Panc1 (cell line): ENCODE results near the gene ZNF175. TPM values are rescaled to one million over a fixed set of nuclear protein-coding genes. Genes with fewer than 3 reads are reported as not detected.

ENCODE experiments used
- ATAC-seq: fragments of 200-7000 bp; cut with Tn5 transposase; 2 replicates; pipeline ENCODE4 v1.9.1; 2020; ENCODE audit warnings: mild to moderate bottlenecking, moderate library complexity
- BruUV-seq: library from RNA; stranded (reverse); fragments of 400-500 nt; replicated peaks from 2 replicates; lab custom pipeline; 2021; lab: Mats Ljungman, UMichigan
- CTCF ChIA-PET: fragments of 300-600 bp; sonication (Branson Sonifier 250); formaldehyde crosslinking; loops from one replicate; lab custom pipeline; 2022; ENCODE audit warnings: antibody characterized with exemption; lab: Charles Lee
- POLR2A ChIA-PET: fragments of 300-600 bp; sonication (Branson Sonifier 250); formaldehyde crosslinking; loops from one replicate; lab custom pipeline; 2022; ENCODE audit warnings: antibody characterized with exemption; lab: Charles Lee
- DNase-seq: peaks from one replicate; pipeline ENCODE4 v3.0.0-alpha.2; 2010; ENCODE audit warnings: low read depth, low spot score
- H3K27ac ChIP-seq: 2 replicates; pipeline ENCODE4 v1.5.1; 2011; ENCODE audit warnings: mild to moderate bottlenecking, low read length, inconsistent platforms
- H3K27me3 ChIP-seq: fragments of 200-500 bp; sonication (Bioruptor generic); 2 replicates; pipeline ENCODE4 v1.6.0; 2014; ENCODE audit warnings: low read length, inconsistent platforms; ENCODE audit not compliant: control insufficient read depth, insufficient read depth
- H3K36me3 ChIP-seq: fragments of 200-500 bp; sonication (Bioruptor generic); 2 replicates; pipeline ENCODE4 v1.5.1; 2014; ENCODE audit warnings: inconsistent platforms, mild to moderate bottlenecking, low read length, moderate library complexity; ENCODE audit not compliant: control insufficient read depth, insufficient read depth
- H3K4me1 ChIP-seq: 2 replicates; pipeline ENCODE4 v1.5.1; 2011; ENCODE audit warnings: inconsistent platforms, mild to moderate bottlenecking, low read length, moderate library complexity; ENCODE audit not compliant: control insufficient read depth, insufficient read depth
- H3K4me3 ChIP-seq, 2 experiments: 2 replicates each; pipeline ENCODE4 v1.5.1; 2011 to 2012; ENCODE audit warnings: low read depth in 2 of 2, low read length in 2 of 2, mild to moderate bottlenecking in 2 of 2, inconsistent platforms in 1 of 2, moderate library complexity in 1 of 2
- H3K9me3 ChIP-seq: fragments of 200-500 bp; sonication (Bioruptor generic); 2 replicates; pipeline ENCODE4 v1.5.1; 2014; ENCODE audit warnings: low read depth, mild to moderate bottlenecking, inconsistent platforms, low read length, moderate library complexity; ENCODE audit not compliant: control insufficient read depth, insufficient read depth
- CTCF ChIP-seq: fragments of 450-650 bp; IDR thresholded peaks from 2 replicates; pipeline ENCODE4 v1.5.1; 2017; ENCODE audit warnings: mild to moderate bottlenecking
- POLR2AphosphoS5 ChIP-seq: IDR thresholded peaks from 2 replicates; pipeline ENCODE4 v1.6.1; 2012; ENCODE audit warnings: mild to moderate bottlenecking, low read depth, low read length, moderate library complexity
- REST ChIP-seq, 2 experiments: IDR thresholded peaks; 2 replicates each; pipeline ENCODE4 v1.6.1; 2011 to 2012; ENCODE audit warnings: low read depth in 2 of 2, control low read depth in 1 of 2, low read length in 1 of 2, mild to moderate bottlenecking in 1 of 2, moderate library complexity in 1 of 2; ENCODE audit not compliant: insufficient read depth in 1 of 2
- SIN3A ChIP-seq: IDR thresholded peaks from 2 replicates; pipeline ENCODE4 v1.6.1; 2012; ENCODE audit warnings: low read depth, mild to moderate bottlenecking, low read length, moderate library complexity, borderline replicate concordance; ENCODE audit not compliant: insufficient read depth
- TCF7L2 ChIP-seq: IDR thresholded peaks from 2 replicates; pipeline ENCODE4 v1.6.1; 2011; ENCODE audit warnings: mild to moderate bottlenecking, low read depth, low read length, inconsistent platforms
- in situ Hi-C: cut with HindIII; loops from 2 replicates; pipeline ENCODE4 v1.10.0; 2016; ENCODE audit warnings: low sequenced_read_pairs, low pct_unique_long_range_greater_than_20kb
- intact Hi-C: fragments of 100-400 bp; cut with micrococcal nuclease; formaldehyde crosslinking; loops from one replicate; pipeline ENCODE4 v1.10.0; 2022; ENCODE audit not compliant: unreplicated experiment
- total RNA-seq: library from RNA; stranded (reverse); gene quantifications from one replicate; pipeline ENCODE4 v1.2.1, GENCODE V29; 2021; ENCODE audit not compliant: unreplicated experiment

The ZNF175 gene
- total RNA-seq, 1 experiment from 2014 or later = 7.3 TPM

- DNase-seq = no peak
- H3K27me3 ChIP-seq = no peaks in the 10 kb centered on the region
- H3K4me3 ChIP-seq = no peak overlapping the region
- TF ChIP-seq POLR2AphosphoS5 = no peak
- no peak for TF ChIP-seq TCF7L2
- TF ChIP-seq CTCF = no peak
- no peaks in the 10 kb centered on the region for H3K4me1 ChIP-seq
- POLR2A ChIA-PET = no interaction called here
- H3K36me3 ChIP-seq = no peaks in the 10 kb centered on the region; the same call in 1 of the 2 replicates
- no peak for ATAC-seq
- BruUV-seq = no TSS peak
- intact Hi-C loops (no loop called here), in situ Hi-C loops (no loop called here)
- peaks cover 33% of the 10 kb centered on the region for H3K9me3 ChIP-seq
- CTCF ChIA-PET = no interaction called here
- no peak overlapping the region for H3K27ac ChIP-seq
Observed at GRCh38 chr19:51587264-51588191, 16.4 kb downstream of the ZNF175 start.

GRCh38 chr19:51589511-51589910, 18.4 kb downstream of the ZNF175 start:
- Histone ChIP-seq H3K9me3 (peaks cover 30% of the 10 kb centered on the region), H3K27ac (no peak overlapping the region), H3K36me3 (no peaks in the 10 kb centered on the region), H3K4me1 (no peaks in the 10 kb centered on the region), H3K4me3 (no peak overlapping the region), H3K27me3 (no peaks in the 10 kb centered on the region)
- TF ChIP-seq POLR2AphosphoS5 (no peak), REST (IDR thresholded peaks at IDR 0.05; ENCODE audit: insufficient read depth in 1 of 2, low read depth in 2 of 2, low read length in 1 of 2) (no peak), TCF7L2 (no peak), CTCF (no peak), SIN3A (no peak)
- ChIA-PET POLR2A (no interaction called here), CTCF (no interaction called here)
- no peak for ATAC-seq
- in situ Hi-C loops (no loop called here), intact Hi-C loops (no loop called here)
- BruUV-seq = no TSS peak
- DNase-seq = no peak
